ENCODE results near the gene CFAP46. TPM values are rescaled to one million over a fixed set of nuclear protein-coding genes. Genes with fewer than 3 reads are reported as not detected.
"Not testable (repeated sequence)": the region's sequence is repeated elsewhere in the genome, so short reads cannot be mapped to it uniquely, and the experiment has no call there.

Gene CFAP46
- polyA plus RNA-seq, 6 donors from 2014 or later, result 0.05 TPM; not detected in 5

DNA sequence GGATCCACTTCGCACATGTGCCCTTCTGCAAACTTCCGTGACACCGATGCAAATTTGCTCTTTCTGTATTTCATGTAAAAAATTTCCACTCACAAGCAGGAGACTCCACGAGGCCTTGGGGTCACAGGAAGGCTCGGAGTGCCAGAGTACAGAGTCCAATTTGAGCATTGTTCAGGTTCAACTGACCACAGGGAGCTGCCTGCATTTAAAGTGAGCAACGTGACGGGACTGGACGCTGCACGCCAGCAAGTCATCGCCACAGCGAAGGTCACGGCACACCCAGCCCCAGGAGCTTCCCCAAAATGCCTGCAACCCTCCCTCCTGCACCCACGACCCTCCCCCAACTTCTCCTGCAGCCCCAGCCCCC lies 115.0 kb downstream of the CFAP46 start:
- peak overlapping the region in 1 of 6 donors; percentile 56 for H3K27ac Mint-ChIP-seq
- no peak overlapping the region for H3K4me3 Mint-ChIP-seq
- ATAC-seq (ENCODE audit: low read depth in 2 of 2), result no peak
- no peaks in the 10 kb centered on the region for H3K36me3 Mint-ChIP-seq
- peaks cover 8 to 25% (median 9%) of the 10 kb centered on the region in 3 donors for H3K27me3 Mint-ChIP-seq
- no peak for DNase-seq
- H3K9me3 Mint-ChIP-seq, result peaks cover 0 to 3% (median 0%) of the 10 kb centered on the region in 7 donors
- no peaks in the 10 kb centered on the region for H3K4me1 Mint-ChIP-seq

DNA sequence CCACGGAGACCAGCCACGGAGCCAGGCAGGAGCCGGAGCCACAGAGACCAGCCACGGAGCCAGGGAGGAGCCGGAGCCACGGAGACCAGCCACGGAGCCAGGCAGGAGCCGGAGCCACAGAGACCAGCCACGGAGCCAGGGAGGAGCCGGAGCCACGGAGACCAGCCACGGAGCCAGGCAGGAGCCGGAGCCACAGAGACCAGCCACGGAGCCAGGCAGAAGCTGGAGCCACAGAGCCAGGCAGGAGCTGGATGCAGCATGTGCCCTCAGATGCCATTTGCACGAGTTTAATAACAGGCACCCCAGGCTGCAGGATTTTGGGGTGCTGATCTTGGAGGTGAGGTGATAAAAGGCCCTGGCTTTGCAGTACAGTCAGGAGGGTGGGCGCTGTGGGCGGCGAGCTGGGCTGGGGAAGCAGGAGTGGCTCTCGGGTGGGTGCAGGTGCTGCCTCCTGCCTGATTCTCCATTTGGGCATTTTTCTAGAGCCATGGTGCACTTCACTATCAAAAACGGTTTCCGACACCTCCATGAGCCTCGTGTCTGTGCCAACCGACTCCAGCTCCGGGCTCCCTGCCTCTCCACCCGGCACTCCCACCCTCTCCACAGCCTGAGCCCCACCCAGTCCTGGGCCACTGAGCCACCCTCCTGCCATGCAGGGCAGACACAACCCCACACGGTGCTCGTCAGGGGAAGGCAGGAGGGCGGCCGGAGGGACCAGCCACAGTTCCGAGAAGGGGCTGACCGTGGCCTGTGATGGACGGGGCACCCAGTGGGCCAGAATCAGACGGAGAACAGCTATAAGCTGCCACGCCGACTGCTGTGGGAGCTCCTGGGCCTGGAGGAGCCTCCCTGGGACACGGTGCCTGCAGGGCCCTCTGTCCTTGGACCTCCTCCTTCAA lies 115.6 kb downstream of the CFAP46 start:
- no peak overlapping the region for H3K4me3 Mint-ChIP-seq
- H3K9me3 Mint-ChIP-seq, result peaks cover 0 to 3% (median 0%) of the 10 kb centered on the region in 7 donors
- peaks cover 7 to 20% (median 8%) of the 10 kb centered on the region in 3 donors for H3K27me3 Mint-ChIP-seq
- no peak for DNase-seq
- no peak overlapping the region for H3K27ac Mint-ChIP-seq
- ATAC-seq (ENCODE audit: low read depth in 2 of 2), result no peak
- H3K4me1 Mint-ChIP-seq, result no peaks in the 10 kb centered on the region
- H3K36me3 Mint-ChIP-seq, result no peaks in the 10 kb centered on the region

DNA sequence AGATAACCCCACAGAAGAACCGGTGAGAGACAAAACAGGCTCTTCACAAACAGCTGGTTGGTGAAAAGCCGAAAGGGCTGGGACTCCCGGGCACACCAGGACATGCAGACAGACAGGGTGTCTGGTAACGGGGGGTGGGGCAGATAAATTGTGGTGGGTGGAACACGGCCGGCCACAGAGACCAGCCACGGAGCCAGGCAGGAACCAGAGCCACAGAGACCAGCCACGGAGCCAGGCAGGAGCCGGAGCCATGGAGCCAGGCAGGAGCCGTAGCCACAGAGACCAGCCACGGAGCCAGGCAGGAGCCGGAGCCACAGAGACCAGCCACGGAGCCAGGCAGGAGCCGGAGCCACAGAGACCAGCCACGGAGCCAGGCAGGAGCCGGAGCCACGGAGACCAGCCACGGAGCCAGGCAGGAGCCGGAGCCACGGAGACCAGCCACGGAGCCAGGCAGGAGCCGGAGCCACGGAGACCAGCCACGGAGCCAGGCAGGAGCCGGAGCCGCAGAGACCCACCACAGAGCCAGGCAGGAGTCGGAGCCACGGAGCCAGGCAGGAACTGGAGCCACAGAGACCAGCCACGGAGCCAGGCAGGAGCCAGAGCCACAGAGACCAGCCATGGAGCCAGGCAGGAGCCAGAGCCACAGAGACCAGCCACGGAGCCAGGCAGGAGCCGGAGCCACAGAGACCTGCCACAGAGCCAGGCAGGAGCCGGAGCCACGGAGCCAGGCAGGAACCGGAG lies 116.4 kb downstream of the CFAP46 start:
- ATAC-seq (ENCODE audit: low read depth in 2 of 2); H3K36me3 Mint-ChIP-seq; H3K4me1 Mint-ChIP-seq; H3K4me3 Mint-ChIP-seq; DNase-seq; H3K9me3 Mint-ChIP-seq: not testable (repeated sequence)
- peak overlapping the region in 2 of 6 donors; percentile 38 to 42 for H3K27ac Mint-ChIP-seq
- H3K27me3 Mint-ChIP-seq, result peaks cover 0 to 14% (median 0%) of the 10 kb centered on the region in 3 donors

DNA sequence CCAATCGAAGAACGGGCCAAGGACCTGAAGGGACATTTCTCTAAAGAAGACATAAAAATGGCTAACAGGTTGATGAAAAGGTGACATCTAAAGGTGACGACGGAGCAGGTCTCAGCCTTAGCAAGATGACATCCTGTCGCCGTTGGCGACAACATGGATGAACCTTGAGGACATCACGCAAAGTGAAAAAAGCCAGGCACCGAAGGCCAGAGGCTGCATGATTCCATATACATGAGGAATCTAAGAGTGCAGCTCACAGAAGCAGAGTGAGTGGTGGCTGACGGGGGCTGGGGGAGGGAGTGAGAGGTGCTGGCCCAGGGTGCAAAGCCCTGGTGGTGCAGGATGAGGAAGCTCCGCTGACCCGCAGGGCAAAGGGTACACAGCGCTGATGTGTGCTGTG lies 122.3 kb downstream of the CFAP46 start:
- Mint-ChIP-seq H3K27me3 (peaks cover 6 to 24% (median 22%) of the 10 kb centered on the region in 3 donors), H3K4me1 (peaks cover 0 to 4% (median 2%) of the 10 kb centered on the region in 3 donors), H3K9me3 (peaks cover 0 to 8% (median 0%) of the 10 kb centered on the region in 7 donors), H3K4me3 (peak overlapping the region in 1 of 8 donors; percentile 4), H3K27ac (peak overlapping the region in 2 of 6 donors; percentile 41 to 44), H3K36me3 (no peaks in the 10 kb centered on the region)
- DNase-seq (no peak), ATAC-seq (ENCODE audit: low read depth in 2 of 2) (no peak)

DNA sequence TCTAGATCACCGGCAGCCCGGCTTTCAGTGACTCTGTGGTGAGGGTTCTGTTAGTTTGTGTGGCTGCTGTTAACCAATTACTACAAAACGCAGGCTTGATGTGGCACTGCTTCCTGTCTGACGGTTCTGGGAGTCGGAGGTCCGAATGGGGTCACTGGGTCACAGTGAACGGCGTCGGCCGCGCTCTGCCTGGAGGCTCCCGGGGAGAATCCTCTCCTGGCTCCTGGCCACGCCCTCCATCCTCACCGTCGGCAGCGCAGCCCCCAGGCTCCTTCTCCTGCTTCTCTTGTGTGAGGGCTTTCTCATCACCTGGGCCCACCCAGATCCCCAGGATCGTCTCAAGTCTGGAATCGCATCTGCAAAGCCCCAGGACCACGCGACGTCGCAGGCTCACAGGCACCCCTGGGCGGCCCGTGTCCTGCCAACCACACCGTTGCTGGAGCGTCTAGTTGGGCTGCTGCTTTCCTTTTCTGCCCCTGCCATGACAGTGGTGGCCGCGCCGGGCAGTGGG lies 124.6 kb downstream of the CFAP46 start:
- peaks cover 6 to 31% (median 22%) of the 10 kb centered on the region in 3 donors for H3K27me3 Mint-ChIP-seq
- peaks cover 0 to 8% (median 0%) of the 10 kb centered on the region in 7 donors for H3K9me3 Mint-ChIP-seq
- H3K4me1 Mint-ChIP-seq, result peaks cover 0 to 4% (median 4%) of the 10 kb centered on the region in 3 donors
- H3K36me3 Mint-ChIP-seq, result no peaks in the 10 kb centered on the region
- H3K27ac Mint-ChIP-seq, result no peak overlapping the region
- DNase-seq (no peak), ATAC-seq (ENCODE audit: low read depth in 2 of 2) (no peak)
- no peak overlapping the region for H3K4me3 Mint-ChIP-seq

DNA sequence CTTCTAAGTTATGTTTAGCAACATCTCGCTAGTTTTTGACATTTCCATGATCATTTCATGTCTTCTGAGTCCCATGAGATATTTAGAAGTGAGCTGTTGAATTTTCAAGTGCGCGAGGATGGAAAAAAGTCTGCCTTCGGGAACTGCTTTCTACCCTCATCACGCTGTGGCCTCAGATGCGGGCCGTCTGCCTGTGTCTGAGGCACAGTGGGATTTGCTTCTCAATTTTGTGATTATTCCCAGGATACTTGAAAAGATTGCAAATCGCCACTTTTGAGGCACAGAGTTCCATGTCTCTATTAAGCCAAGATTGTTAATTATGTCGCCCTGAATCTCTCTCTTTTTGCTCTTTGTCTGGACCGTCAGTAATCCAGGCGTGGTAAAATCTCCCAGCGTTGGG lies 125.7 kb downstream of the CFAP46 start:
- no peak for DNase-seq
- H3K36me3 Mint-ChIP-seq, result no peaks in the 10 kb centered on the region
- no peak for ATAC-seq (ENCODE audit: low read depth in 2 of 2)
- peaks cover 6 to 31% (median 22%) of the 10 kb centered on the region in 3 donors for H3K27me3 Mint-ChIP-seq
- peaks cover 0 to 8% (median 0%) of the 10 kb centered on the region in 7 donors for H3K9me3 Mint-ChIP-seq
- no peak overlapping the region for H3K27ac Mint-ChIP-seq
- peaks cover 0 to 4% (median 4%) of the 10 kb centered on the region in 3 donors for H3K4me1 Mint-ChIP-seq
- H3K4me3 Mint-ChIP-seq, result no peak overlapping the region

DNA sequence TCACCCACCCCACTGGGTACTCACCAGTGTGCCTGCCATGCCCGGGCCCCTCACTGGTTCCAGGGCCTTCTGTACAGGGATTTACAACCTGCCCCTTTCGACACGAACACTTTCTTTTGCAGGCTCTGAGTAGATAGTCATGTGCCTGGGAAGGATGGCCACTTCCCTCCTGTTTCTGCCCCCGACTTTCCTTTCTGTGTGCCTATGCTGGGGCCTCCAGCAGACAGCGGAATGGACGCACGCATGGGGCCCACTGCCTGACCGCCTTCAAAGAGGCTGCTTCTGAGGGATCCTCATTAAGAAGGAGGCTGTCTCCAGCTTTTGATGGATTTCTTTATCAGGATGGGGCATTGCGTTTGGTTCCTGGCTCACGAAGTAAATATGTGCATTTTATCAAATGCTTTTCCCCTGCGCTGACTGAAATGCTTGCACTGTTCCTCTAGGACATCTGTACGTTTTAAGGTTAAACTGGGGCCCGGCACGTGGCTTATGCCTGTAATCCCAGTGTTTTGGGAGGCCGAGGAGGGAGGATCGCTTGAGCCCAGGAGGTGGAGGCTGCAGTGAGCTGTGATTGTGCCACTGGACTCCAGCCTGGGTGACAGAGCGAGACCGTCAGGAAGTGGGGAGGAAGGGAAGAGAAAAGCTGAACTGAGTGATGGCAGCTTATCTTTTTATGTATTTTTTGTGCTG lies 127.1 kb downstream of the CFAP46 start:
- Mint-ChIP-seq H3K9me3 (peaks cover 0 to 8% (median 0%) of the 10 kb centered on the region in 7 donors), H3K36me3 (no peaks in the 10 kb centered on the region), H3K4me3 (peak overlapping the region in 1 of 8 donors; percentile 63), H3K4me1 (peaks cover 0 to 7% (median 4%) of the 10 kb centered on the region in 3 donors), H3K27me3 (peaks cover 6 to 31% (median 22%) of the 10 kb centered on the region in 3 donors), H3K27ac (peak overlapping the region in 1 of 6 donors; percentile 74)
- no peak for DNase-seq
- ATAC-seq (ENCODE audit: low read depth in 2 of 2), result no peak

DNA sequence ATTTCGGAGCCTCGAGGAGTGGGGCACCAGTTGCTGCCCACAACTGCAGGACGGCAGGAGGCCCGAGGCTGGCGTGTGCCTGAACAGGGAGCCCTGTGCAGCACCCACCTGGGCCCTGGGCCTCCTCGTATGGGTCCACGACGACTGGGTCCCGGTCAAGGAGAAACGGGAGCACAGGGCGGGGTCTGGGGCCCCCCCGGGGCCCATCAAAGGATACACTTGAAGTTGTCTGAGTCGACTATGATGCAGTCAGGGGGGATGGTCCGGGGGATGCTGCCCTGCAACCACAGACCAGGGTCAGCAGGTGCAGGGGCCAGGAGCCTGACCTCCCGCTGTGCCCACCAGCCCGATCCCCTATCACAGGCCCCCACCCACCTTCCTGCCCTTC lies 127.9 kb downstream of the CFAP46 start:
- Mint-ChIP-seq H3K27ac (no peak overlapping the region), H3K27me3 (peaks cover 6 to 38% (median 28%) of the 10 kb centered on the region in 3 donors), H3K4me1 (peaks cover 0 to 3% (median 3%) of the 10 kb centered on the region in 3 donors), H3K36me3 (no peaks in the 10 kb centered on the region), H3K9me3 (peaks cover 0 to 8% (median 0%) of the 10 kb centered on the region in 7 donors), H3K4me3 (no peak overlapping the region)
- ATAC-seq (ENCODE audit: low read depth in 2 of 2), result no peak
- DNase-seq, result no peak

DNA sequence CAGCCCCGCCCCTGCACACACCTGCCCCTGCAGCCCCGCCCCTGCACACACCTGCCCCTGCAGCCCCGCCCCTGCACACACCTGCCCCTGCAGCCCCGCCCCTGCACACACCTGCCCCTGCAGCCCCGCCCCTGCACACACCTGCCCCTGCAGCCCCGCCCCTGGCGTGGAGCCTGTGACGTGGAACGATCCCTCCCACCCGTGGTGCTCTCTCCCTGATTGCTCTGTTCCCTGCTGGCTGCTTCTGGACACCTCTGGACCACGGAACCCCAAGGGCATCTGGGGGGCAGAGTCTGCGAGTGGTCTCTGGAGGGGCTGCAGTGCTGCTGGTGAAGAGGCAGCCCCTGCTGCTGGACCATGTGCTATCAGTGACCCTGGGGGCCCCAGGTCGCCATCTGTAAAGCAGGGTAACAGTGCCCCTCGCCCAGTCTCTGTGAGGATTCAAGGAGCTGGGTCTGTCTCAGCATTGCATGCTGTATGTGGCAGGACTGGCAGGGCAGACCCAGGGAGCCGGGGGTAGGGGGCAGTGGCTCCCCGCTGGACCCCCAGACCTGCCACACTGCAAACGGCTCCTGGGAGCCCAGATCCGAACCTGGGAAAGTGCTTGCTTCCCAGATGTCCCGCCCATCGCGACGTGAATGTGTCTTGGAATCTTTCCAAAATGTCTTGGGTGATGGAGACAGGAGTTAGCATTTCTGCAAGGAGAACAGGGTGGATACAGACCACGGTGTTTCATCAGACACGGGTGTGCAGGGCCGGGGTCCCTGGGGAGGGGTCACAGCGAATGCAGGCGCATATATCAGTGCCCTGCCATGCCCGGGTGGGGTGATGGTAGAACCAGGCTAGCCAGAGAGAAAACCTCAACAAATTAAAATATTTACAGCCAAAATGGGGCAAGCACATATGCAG lies 128.6 kb downstream of the CFAP46 start:
- Mint-ChIP-seq H3K27me3 (peaks cover 6 to 42% (median 28%) of the 10 kb centered on the region in 3 donors), H3K4me1 (peaks cover 0 to 3% (median 3%) of the 10 kb centered on the region in 3 donors), H3K4me3 (no peak overlapping the region), H3K36me3 (no peaks in the 10 kb centered on the region), H3K9me3 (peaks cover 0 to 3% (median 0%) of the 10 kb centered on the region in 7 donors), H3K27ac (peak overlapping the region in 1 of 6 donors; percentile 72)
- ATAC-seq (ENCODE audit: low read depth in 2 of 2), result no peak
- no peak for DNase-seq

DNA sequence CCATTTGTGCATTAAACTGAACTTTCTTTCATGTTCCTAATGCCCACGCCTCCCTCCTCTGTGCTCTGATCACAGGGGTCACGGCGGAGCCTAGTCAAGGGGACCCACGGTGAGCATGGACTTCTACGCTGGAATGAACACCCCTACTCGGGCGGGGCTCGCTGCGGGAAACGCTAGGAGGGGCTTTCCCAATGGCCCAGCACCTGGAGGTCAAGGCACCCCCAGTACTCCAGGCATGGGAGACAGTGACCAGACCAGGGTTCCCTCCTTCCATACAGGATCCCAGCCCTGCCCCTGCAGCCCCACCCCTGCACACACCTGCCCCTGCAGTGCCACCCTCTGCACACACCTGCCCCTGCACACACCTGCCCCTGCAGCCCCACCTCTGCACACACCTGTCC lies 129.4 kb downstream of the CFAP46 start:
- H3K4me3 Mint-ChIP-seq, result no peak overlapping the region
- H3K36me3 Mint-ChIP-seq, result no peaks in the 10 kb centered on the region
- no peak overlapping the region for H3K27ac Mint-ChIP-seq
- H3K27me3 Mint-ChIP-seq, result peaks cover 6 to 39% (median 28%) of the 10 kb centered on the region in 3 donors
- H3K4me1 Mint-ChIP-seq, result peaks cover 0 to 3% (median 3%) of the 10 kb centered on the region in 3 donors
- DNase-seq, result no peak
- ATAC-seq (ENCODE audit: low read depth in 2 of 2), result no peak
- H3K9me3 Mint-ChIP-seq, result peaks cover 0 to 2% (median 0%) of the 10 kb centered on the region in 7 donors

DNA sequence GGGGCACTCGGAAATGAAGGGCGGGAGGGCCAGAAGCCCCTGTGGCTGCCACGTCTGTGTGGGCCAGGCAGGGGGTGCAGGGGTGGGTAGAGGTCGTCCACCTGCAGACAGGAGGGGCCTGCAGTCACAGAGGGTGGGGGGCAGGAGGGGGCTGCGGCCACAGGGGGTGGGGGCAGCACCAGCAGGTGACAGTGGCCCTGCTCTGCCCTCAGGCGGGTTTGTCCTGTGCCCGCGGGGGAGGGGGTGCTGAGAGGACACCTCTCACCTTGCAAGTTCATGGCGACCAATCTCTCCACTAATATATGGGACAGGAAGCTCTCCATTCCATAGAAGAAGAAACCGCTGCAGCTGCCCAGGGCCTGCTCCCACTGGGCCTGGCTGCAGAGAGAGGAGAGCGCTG lies 129.8 kb downstream of the CFAP46 start:
- H3K36me3 Mint-ChIP-seq, result no peaks in the 10 kb centered on the region
- no peak for ATAC-seq (ENCODE audit: low read depth in 2 of 2)
- no peak for DNase-seq
- H3K9me3 Mint-ChIP-seq, result peaks cover 0 to 2% (median 0%) of the 10 kb centered on the region in 7 donors
- no peak overlapping the region for H3K27ac Mint-ChIP-seq
- peaks cover 0 to 3% (median 3%) of the 10 kb centered on the region in 3 donors for H3K4me1 Mint-ChIP-seq
- peaks cover 6 to 38% (median 25%) of the 10 kb centered on the region in 3 donors for H3K27me3 Mint-ChIP-seq
- H3K4me3 Mint-ChIP-seq, result no peak overlapping the region

DNA sequence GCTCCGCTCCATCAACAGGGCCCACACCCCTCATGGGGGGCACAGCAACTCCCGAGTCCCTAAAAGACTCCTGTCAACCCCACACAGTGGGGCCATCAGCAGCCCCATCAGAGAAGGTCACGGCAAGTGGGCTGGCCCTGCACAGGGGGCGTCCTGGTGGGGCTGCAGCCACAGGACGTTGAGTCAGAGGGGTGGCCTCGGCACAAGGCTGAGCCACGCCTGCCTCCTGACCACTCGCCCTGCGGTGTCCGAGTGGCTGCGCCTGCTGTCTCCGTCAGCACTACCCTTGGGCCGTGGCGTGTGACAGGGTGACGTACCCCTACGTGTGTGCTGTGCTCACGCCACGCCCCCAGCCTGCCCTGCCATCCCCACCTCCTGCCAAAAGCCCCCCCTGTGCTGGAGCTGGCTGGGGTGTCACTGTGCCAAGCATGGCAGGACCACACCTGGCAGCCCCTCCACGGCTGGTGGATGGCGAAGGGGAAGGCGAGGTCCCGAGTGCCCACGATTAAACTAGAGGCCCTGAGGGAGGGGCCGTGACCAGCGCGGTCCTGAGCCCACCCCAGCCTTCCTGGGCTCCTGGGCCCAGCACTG lies 130.4 kb downstream of the CFAP46 start:
- Mint-ChIP-seq H3K4me3 (no peak overlapping the region), H3K4me1 (peaks cover 0 to 3% (median 3%) of the 10 kb centered on the region in 3 donors), H3K36me3 (no peaks in the 10 kb centered on the region), H3K9me3 (no peaks in the 10 kb centered on the region), H3K27ac (no peak overlapping the region), H3K27me3 (peaks cover 6 to 33% (median 20%) of the 10 kb centered on the region in 3 donors)
- no peak for DNase-seq
- ATAC-seq (ENCODE audit: low read depth in 2 of 2), result no peak

Data from naive B cell (primary cell).